Measurements from ENCODE around the gene LAMA3.

GRCh38 chr18:23922939-23923338 lies 233.7 kb downstream of the LAMA3 start:
- TF ChIP-seq CTCF (IDR thresholded peaks at IDR 0.05) = no peak
- no peak for TF ChIP-seq POLR2A (IDR thresholded peaks at IDR 0.05)

Measured in tibial nerve (tissue), 3 donors.